A673 (cell line): Measurements from ENCODE around the gene RAB44. TPM values are rescaled to one million over a fixed set of nuclear protein-coding genes. Genes with fewer than 3 reads are reported as not detected.

ENCODE experiments used
- Bru-seq: library from RNA; stranded (reverse); fragments of 400-500 nt; gene quantifications from one replicate; lab custom pipeline; 2021; lab: Mats Ljungman, UMichigan
- BruChase-seq, 2 experiments: library from RNA; stranded (reverse); fragments of 400-500 nt; gene quantifications; one replicate each; lab custom pipeline; 2021; lab: Mats Ljungman, UMichigan
- BruUV-seq: library from RNA; stranded (reverse); fragments of 400-500 nt; replicated peaks from 2 replicates; lab custom pipeline; 2021; lab: Mats Ljungman, UMichigan
- CTCF ChIA-PET: fragments of 300-600 bp; sonication (Branson Sonifier 250); formaldehyde crosslinking; loops from one replicate; lab custom pipeline; 2022; ENCODE audit warnings: antibody characterized with exemption; lab: Charles Lee
- POLR2A ChIA-PET: fragments of 300-600 bp; sonication (Branson Sonifier 250); formaldehyde crosslinking; loops from one replicate; lab custom pipeline; 2022; ENCODE audit warnings: antibody characterized with exemption; ENCODE audit not compliant: low non-redundant PET; lab: Charles Lee
- DNase-seq: peaks from one replicate; pipeline ENCODE4 v3.0.0-alpha.2; 2015; ENCODE audit warnings: low spot score
- H3K27ac ChIP-seq: fragments of 200-600 bp; sonication (generic); 2 replicates; pipeline ENCODE4 v1.5.1; 2016; ENCODE audit warnings: mixed run types, low read depth, mild to moderate bottlenecking, mixed read lengths, antibody characterized with exemption, low read length; ENCODE audit not compliant: poor library complexity, severe bottlenecking
- H3K27me3 ChIP-seq: fragments of 200-600 bp; sonication (generic); replicated peaks from 2 replicates; pipeline ENCODE4 v1.6.1; 2017; ENCODE audit warnings: mixed run types, low read depth, mild to moderate bottlenecking, mixed read lengths, antibody characterized with exemption, low read length; ENCODE audit not compliant: insufficient read depth, poor library complexity
- H3K36me3 ChIP-seq: fragments of 200-600 bp; sonication (generic); 2 replicates; pipeline ENCODE4 v1.6.1; 2016; ENCODE audit warnings: mixed run types, mild to moderate bottlenecking, mixed read lengths, antibody characterized with exemption, low read length; ENCODE audit not compliant: insufficient read depth, poor library complexity, severe bottlenecking
- H3K4me1 ChIP-seq: fragments of 200-600 bp; sonication (generic); 2 replicates; pipeline ENCODE4 v1.6.1; 2017; ENCODE audit warnings: mixed run types, mild to moderate bottlenecking, mixed read lengths, antibody characterized with exemption, low read length; ENCODE audit not compliant: insufficient read depth, poor library complexity, severe bottlenecking
- H3K4me3 ChIP-seq: fragments of 200-600 bp; sonication (generic); 2 replicates; pipeline ENCODE4 v1.5.1; 2016; ENCODE audit warnings: low read depth, mixed run types, mild to moderate bottlenecking, mixed read lengths, low read length; ENCODE audit not compliant: poor library complexity, severe bottlenecking
- H3K9me3 ChIP-seq: fragments of 200-600 bp; sonication (generic); 2 replicates; pipeline ENCODE4 v1.6.1; 2016; ENCODE audit warnings: mixed run types, low read depth, mild to moderate bottlenecking, mixed read lengths, antibody characterized with exemption, low read length; ENCODE audit not compliant: poor library complexity, severe bottlenecking
- EZH2 ChIP-seq: fragments of 200-600 bp; sonication (generic); IDR thresholded peaks from 2 replicates; pipeline ENCODE4 v1.6.1; 2017; ENCODE audit warnings: borderline replicate concordance, low read depth, mild to moderate bottlenecking, mixed read lengths, antibody characterized with exemption, low read length; ENCODE audit not compliant: poor library complexity, severe bottlenecking
- intact Hi-C: fragments of 100-400 bp; cut with micrococcal nuclease; formaldehyde crosslinking; loops from one replicate; pipeline ENCODE4 v1.10.0; 2022; ENCODE audit not compliant: unreplicated experiment
- long read RNA-seq: library from polyadenylated mRNA; stranded (forward); transcript quantifications from one replicate; pipeline ENCODE4 v2.0.0, GENCODE V29; 2022
- total RNA-seq: library from RNA; stranded (reverse); gene quantifications from 2 replicates; pipeline ENCODE4 v1.2.3, GENCODE V29; 2021
- TF ChIP-seq, protein P1 (sequence below): fragments of 300-800, 200-600 bp; sonication (generic); conservative IDR thresholded peaks from 2 replicates; pipeline ENCODE4 v1.5.1; 2017; ENCODE audit warnings: low read depth, mild to moderate bottlenecking, antibody characterized with exemption, low read length, moderate library complexity, mixed read lengths

RAB44 gene, protein sequence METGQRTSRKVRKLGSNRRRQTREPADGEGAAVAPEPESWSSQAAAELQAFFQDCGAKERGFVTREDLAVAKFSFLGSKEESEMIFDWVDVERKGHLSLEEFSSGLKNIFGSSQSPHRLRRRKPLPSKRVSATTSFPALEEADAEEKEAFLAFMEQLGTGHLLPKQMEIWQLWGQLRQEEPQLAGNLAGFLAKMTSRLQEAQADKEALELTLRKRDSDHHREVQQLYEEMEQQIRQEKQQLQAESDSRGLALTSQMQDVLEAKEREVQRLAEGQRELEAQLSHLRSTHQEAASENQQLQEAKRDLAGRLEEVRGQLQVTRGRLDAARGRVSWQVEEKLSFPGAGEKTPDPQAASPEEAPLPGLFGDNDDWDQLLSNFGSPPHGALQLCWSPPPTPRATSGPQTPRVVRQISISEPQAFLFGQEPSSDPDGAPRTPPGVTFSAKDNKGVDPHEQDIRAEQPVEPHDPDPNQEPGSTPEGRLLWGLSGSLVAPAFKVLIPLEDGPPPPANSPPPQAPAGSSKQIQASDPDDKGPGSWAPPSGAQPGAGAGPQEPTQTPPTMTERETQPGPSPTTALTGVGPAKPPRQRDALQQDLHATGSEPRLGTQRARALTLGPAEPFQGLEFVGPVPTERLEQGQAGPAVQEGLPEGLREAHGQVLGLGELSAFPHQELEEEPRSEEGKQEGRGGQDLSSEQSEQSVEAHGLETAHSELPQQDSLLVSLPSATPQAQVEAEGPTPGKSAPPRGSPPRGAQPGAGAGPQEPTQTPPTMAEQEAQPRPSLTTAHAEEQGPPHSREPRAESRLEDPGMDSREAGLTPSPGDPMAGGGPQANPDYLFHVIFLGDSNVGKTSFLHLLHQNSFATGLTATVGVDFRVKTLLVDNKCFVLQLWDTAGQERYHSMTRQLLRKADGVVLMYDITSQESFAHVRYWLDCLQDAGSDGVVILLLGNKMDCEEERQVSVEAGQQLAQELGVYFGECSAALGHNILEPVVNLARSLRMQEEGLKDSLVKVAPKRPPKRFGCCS
- total RNA-seq (0.07 TPM in 1 of 2 replicates, not detected in the other), Bru-seq, nascent RNA (percentile 10 among the genes with signal in this experiment), BruChase-seq, experiment 1, labeled RNA remaining after a 2-hour chase (percentile 18 among the genes with signal in this experiment), BruChase-seq, experiment 2, labeled RNA remaining after a 6-hour chase (percentile 10 among the genes with signal in this experiment)
- long read RNA-seq, result 0 reads

DNA sequence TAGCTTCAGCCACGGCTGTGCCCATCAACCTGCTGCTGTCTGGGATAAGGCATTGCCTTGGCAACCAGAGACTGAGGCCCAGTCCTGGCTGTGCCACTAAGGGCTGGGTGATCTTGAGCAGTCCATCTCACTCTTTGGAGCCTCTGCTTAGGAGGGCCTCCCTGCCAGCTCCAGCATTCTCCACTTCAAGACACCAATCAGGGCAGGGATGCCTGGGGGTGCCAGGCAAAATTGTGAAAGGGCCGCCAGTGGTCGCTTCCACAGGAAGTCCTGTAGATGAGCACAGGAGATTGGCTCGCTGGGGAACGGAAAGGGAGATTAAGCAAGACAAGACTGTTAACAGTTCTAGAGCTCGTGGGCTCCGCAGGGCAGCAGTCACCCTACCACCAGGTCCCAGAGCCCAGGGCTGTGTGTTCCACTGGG lies at the start of gene RAB44:
RAB44 (plus strand) TSS at position 346 of the 423 bp plus-strand sequence. CDS start 6,410 bp downstream, outside the sequence.
- DNase-seq, result no peak
- intact Hi-C loops, result no loop called here
- POLR2A ChIA-PET, result no interaction called here

DNA sequence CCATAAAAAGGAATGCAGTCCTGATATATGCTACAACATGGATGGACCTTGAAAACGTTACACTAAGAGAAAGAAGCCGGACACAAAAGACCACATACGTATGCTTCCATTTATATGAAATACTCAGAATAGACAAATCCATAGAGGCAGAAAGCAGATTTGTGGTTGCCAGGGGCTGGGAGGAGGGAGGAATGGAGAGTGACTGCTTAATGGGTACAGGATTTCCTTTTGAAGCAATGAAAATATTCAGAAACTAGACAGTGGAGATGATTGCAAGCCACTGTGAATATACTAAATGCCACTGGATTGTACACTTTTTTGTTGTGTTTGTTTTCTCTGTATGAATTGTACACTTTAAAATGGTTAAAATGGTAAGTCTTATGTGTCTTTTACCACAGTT lies 48.5 kb upstream of the RAB44 start:
- Histone ChIP-seq H3K9me3 (no peaks in the 10 kb centered on the region), H3K4me3 (no peak overlapping the region), H3K4me1 (peaks cover 23% of the 10 kb centered on the region), H3K36me3 (no peaks in the 10 kb centered on the region), H3K27ac (peak overlapping the region; percentile 77), H3K27me3 (no peaks in the 10 kb centered on the region)
- BruUV-seq, result no TSS peak
- DNase-seq, result no peak
- TF ChIP-seq EZH2, result no peak
- TF ChIP-seq, protein P1, sequence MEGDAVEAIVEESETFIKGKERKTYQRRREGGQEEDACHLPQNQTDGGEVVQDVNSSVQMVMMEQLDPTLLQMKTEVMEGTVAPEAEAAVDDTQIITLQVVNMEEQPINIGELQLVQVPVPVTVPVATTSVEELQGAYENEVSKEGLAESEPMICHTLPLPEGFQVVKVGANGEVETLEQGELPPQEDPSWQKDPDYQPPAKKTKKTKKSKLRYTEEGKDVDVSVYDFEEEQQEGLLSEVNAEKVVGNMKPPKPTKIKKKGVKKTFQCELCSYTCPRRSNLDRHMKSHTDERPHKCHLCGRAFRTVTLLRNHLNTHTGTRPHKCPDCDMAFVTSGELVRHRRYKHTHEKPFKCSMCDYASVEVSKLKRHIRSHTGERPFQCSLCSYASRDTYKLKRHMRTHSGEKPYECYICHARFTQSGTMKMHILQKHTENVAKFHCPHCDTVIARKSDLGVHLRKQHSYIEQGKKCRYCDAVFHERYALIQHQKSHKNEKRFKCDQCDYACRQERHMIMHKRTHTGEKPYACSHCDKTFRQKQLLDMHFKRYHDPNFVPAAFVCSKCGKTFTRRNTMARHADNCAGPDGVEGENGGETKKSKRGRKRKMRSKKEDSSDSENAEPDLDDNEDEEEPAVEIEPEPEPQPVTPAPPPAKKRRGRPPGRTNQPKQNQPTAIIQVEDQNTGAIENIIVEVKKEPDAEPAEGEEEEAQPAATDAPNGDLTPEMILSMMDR, result no peak
- POLR2A ChIA-PET, result no interaction called here
- intact Hi-C loops, result no loop called here
- CTCF ChIA-PET, result no interaction called here

More for the DNA sequence above, at the start of gene RAB44:
- Histone ChIP-seq H3K36me3 (no peaks in the 10 kb centered on the region), H3K27me3 (no peaks in the 10 kb centered on the region), H3K27ac (no peak within 1 kb of the TSS), H3K4me1 (no peaks in the 10 kb centered on the region), H3K4me3 (no peak within 1 kb of the TSS), H3K9me3 (no peaks in the 10 kb centered on the region)
- CTCF ChIA-PET, result no interaction called here
- BruUV-seq, result no TSS peak
- TF ChIP-seq, protein P1, result no peak
- TF ChIP-seq EZH2, result no peak
